Measurements from ENCODE around the gene MAOA.

DNA sequence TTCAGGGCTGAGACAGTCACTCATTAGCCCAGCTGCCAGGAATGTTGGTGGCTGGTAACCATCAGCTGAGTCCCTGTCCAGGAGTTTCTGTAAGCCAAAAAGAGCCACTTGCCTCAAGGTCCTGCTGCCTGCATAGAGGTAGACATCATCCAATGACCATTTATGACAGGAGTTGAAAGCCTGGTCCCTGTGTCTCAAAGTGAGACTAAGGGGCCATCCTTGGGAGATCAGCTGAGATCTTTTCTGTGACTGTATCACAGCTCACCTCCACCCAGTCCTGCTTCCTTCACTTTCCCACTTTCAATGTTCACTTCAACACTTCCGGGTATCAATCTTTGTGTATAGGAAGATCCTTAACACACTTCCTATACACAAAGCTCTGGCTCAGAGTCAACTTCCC lies 28.4 kb upstream of the MAOA start:
- TF ChIP-seq, protein P1, sequence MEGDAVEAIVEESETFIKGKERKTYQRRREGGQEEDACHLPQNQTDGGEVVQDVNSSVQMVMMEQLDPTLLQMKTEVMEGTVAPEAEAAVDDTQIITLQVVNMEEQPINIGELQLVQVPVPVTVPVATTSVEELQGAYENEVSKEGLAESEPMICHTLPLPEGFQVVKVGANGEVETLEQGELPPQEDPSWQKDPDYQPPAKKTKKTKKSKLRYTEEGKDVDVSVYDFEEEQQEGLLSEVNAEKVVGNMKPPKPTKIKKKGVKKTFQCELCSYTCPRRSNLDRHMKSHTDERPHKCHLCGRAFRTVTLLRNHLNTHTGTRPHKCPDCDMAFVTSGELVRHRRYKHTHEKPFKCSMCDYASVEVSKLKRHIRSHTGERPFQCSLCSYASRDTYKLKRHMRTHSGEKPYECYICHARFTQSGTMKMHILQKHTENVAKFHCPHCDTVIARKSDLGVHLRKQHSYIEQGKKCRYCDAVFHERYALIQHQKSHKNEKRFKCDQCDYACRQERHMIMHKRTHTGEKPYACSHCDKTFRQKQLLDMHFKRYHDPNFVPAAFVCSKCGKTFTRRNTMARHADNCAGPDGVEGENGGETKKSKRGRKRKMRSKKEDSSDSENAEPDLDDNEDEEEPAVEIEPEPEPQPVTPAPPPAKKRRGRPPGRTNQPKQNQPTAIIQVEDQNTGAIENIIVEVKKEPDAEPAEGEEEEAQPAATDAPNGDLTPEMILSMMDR (IDR thresholded peaks at IDR 0.05) = no peak
- no peak for TF ChIP-seq EZH2 (IDR thresholded peaks at IDR 0.05; ENCODE audit: borderline replicate concordance, insufficient read depth, low read depth, low read length, poor library complexity, severe bottlenecking)
